CD4-positive, alpha-beta T cell (primary cell): ENCODE data around the gene CPED1. TPM values are rescaled to one million over a fixed set of nuclear protein-coding genes. Genes with fewer than 3 reads are reported as not detected.

ENCODE experiments used
- ATAC-seq: fragments of 200-7000 bp; cut with Tn5 transposase; one replicate; pipeline ENCODE4 v1.10.0; 2022; ENCODE audit warnings: mild to moderate bottlenecking; ENCODE audit not compliant: poor library complexity
- CTCF ChIA-PET: fragments of 350-600 bp; sonication (Branson Sonifier 250); formaldehyde crosslinking; loops from one replicate; lab custom pipeline; 2021; ENCODE audit warnings: antibody characterized with exemption, inconsistent platforms; lab: Charles Lee
- POLR2A ChIA-PET: fragments of 350-600 bp; sonication (Branson Sonifier 250); formaldehyde crosslinking; loops from one replicate; lab custom pipeline; 2021; ENCODE audit warnings: antibody characterized with exemption, inconsistent platforms; lab: Charles Lee
- DNase-seq, 14 experiments: peaks; one replicate each; pipeline ENCODE4 v3.0.0-alpha.2; 2013 to 2020; ENCODE audit warnings: mixed read lengths in 2 of 14
- H3K27ac ChIP-seq, 2 donors: one replicate each; pipeline versions ENCODE4 v1.5.1 to v1.7.0; 2013; ENCODE audit warnings: low read length in 2 of 2, low read depth in 1 of 2, mild to moderate bottlenecking in 1 of 2
- H3K27me3 ChIP-seq, 2 experiments: 1 replicate in 1 of 2; 2 replicates in 1 of 2; pipeline versions ENCODE4 v1.6.1 to v1.7.0; 2013; ENCODE audit warnings: low read length in 2 of 2, control low read depth in 1 of 2, mild to moderate bottlenecking in 1 of 2, moderate library complexity in 1 of 2; ENCODE audit not compliant: insufficient read depth in 2 of 2, control insufficient read depth in 1 of 2
- H3K36me3 ChIP-seq: one replicate; pipeline ENCODE4 v1.6.1; 2013; ENCODE audit warnings: low read length, control low read depth; ENCODE audit not compliant: insufficient read depth
- H3K4me1 ChIP-seq: one replicate; pipeline ENCODE4 v1.6.1; 2013; ENCODE audit warnings: low read length, control low read depth; ENCODE audit not compliant: insufficient read depth
- H3K4me3 ChIP-seq: one replicate; pipeline ENCODE4 v1.5.1; 2013; ENCODE audit warnings: mild to moderate bottlenecking, low read length, moderate library complexity
- H3K9me3 ChIP-seq, 2 experiments: 1 replicate in 1 of 2; 2 replicates in 1 of 2; pipeline versions ENCODE4 v1.6.1 to v1.7.0; 2013; ENCODE audit warnings: low read length in 2 of 2, mild to moderate bottlenecking in 2 of 2, control low read depth in 1 of 2, moderate library complexity in 1 of 2; ENCODE audit not compliant: control insufficient read depth in 1 of 2, insufficient read depth in 1 of 2
- H3K27ac Mint-ChIP-seq: one replicate; pipeline ENCODE4 v1.8.0; 2020; ENCODE audit warnings: mixed read lengths
- H3K27me3 Mint-ChIP-seq: one replicate; pipeline ENCODE4 v1.8.0; 2021; ENCODE audit warnings: mixed read lengths
- H3K36me3 Mint-ChIP-seq: one replicate; pipeline ENCODE4 v1.8.0; 2021; ENCODE audit warnings: low read depth, mixed read lengths
- H3K4me1 Mint-ChIP-seq: one replicate; pipeline ENCODE4 v1.8.0; 2021; ENCODE audit warnings: low read depth, mixed read lengths
- H3K4me3 Mint-ChIP-seq: one replicate; pipeline ENCODE4 v1.8.0; 2020; ENCODE audit warnings: mild to moderate bottlenecking, mixed read lengths
- H3K9me3 Mint-ChIP-seq: one replicate; pipeline ENCODE4 v1.8.0; 2020; ENCODE audit warnings: mixed read lengths
- intact Hi-C, 2 experiments: fragments of 100-400 bp; cut with DNase I in 1 of 2; cut with micrococcal nuclease in 1 of 2; formaldehyde crosslinking; loops; one replicate each; pipeline versions ENCODE4 v1.15.1 to v1.9.0; 2023 to 2025; cut with DNase I, micrococcal nuclease
- total RNA-seq, 174 experiments: library from RNA in 2 of 174; stranded (reverse) in 2 of 174; gene quantifications; one replicate each; pipeline ENCODE4 v1.2.3 and lab custom pipeline; 2021 to 2026
- TF ChIP-seq, protein P1 (sequence below): fragments of 200-600 bp; IDR thresholded peaks from one replicate; pipeline ENCODE4 v1.8.0; 2022; ENCODE audit warnings: antibody characterized with exemption, mild to moderate bottlenecking

CPED1 gene
- total RNA-seq, 2 experiments from 2014 or later, result 0.08 to 0.19 TPM

DNA sequence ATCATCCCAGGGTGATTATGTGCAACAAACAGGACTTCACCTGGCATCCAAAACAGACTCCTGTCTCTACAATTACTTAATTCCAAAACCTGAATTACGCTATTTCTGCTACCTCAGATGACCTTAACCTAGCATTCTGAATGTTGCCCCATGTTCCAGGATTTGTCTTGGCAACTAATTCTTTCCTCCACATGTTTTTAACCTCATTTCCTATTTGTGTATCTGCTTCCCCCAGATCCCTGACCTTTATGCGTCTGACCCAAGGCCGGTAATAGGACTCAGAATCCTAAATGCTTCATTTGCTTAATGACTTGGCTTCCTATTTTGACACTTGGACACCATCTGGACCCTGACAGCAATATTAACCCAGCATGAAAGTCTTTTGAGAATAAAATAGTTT, 46.7 kb upstream of the CPED1 start:
- no peak for DNase-seq
- Histone ChIP-seq H3K27ac (no peak overlapping the region), H3K4me1 (no peaks in the 10 kb centered on the region), H3K4me3 (no peak overlapping the region), H3K27me3 (no peaks in the 10 kb centered on the region), H3K36me3 (no peaks in the 10 kb centered on the region), H3K9me3 (no peaks in the 10 kb centered on the region)
- no peaks in the 10 kb centered on the region for H3K4me1 Mint-ChIP-seq
- TF ChIP-seq, protein P1, sequence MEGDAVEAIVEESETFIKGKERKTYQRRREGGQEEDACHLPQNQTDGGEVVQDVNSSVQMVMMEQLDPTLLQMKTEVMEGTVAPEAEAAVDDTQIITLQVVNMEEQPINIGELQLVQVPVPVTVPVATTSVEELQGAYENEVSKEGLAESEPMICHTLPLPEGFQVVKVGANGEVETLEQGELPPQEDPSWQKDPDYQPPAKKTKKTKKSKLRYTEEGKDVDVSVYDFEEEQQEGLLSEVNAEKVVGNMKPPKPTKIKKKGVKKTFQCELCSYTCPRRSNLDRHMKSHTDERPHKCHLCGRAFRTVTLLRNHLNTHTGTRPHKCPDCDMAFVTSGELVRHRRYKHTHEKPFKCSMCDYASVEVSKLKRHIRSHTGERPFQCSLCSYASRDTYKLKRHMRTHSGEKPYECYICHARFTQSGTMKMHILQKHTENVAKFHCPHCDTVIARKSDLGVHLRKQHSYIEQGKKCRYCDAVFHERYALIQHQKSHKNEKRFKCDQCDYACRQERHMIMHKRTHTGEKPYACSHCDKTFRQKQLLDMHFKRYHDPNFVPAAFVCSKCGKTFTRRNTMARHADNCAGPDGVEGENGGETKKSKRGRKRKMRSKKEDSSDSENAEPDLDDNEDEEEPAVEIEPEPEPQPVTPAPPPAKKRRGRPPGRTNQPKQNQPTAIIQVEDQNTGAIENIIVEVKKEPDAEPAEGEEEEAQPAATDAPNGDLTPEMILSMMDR, result no peak
- POLR2A ChIA-PET, result no interaction called here
- H3K36me3 Mint-ChIP-seq, result no peaks in the 10 kb centered on the region
- H3K9me3 Mint-ChIP-seq, result no peaks in the 10 kb centered on the region
- CTCF ChIA-PET, result no interaction called here
- no peak overlapping the region for H3K4me3 Mint-ChIP-seq
- no peak overlapping the region for H3K27ac Mint-ChIP-seq
- intact Hi-C loops, result loop anchor here in 1 of 2 experiments (5.0 kb wide), 1 partner anchor 150 kb away; no protein-coding TSS in a partner anchor
- ATAC-seq, result no peak
- H3K27me3 Mint-ChIP-seq, result peaks cover 4% of the 10 kb centered on the region

GRCh38 chr7:120942861-120943260, 45.6 kb upstream of the CPED1 start:
- Mint-ChIP-seq H3K4me1 (no peaks in the 10 kb centered on the region), H3K9me3 (no peaks in the 10 kb centered on the region), H3K36me3 (no peaks in the 10 kb centered on the region), H3K27ac (no peak overlapping the region), H3K4me3 (no peak overlapping the region), H3K27me3 (peaks cover 9% of the 10 kb centered on the region)
- H3K27ac ChIP-seq, result no peak overlapping the region
- CTCF ChIA-PET, result no interaction called here
- H3K27me3 ChIP-seq, result peaks cover 0 to 3% of the 10 kb centered on the region in 2 experiments
- DNase-seq, result no peak
- TF ChIP-seq, protein P1, result no peak
- POLR2A ChIA-PET, result no interaction called here
- no peaks in the 10 kb centered on the region for H3K9me3 ChIP-seq
- no peak overlapping the region for H3K4me3 ChIP-seq
- no peaks in the 10 kb centered on the region for H3K4me1 ChIP-seq
- H3K36me3 ChIP-seq, result no peaks in the 10 kb centered on the region
- intact Hi-C loops, result loop anchor here in 1 of 2 experiments (5.0 kb wide), 1 partner anchor 151 kb away; no protein-coding TSS in a partner anchor
- no peak for ATAC-seq

GRCh38 chr7:120944826-120945562, 43.5 kb upstream of the CPED1 start:
- ATAC-seq (no peak), DNase-seq (no peak)
- intact Hi-C loops, result loop anchor here (5.0 kb wide), 1 partner anchor 153 kb away; no protein-coding TSS in a partner anchor
- Histone ChIP-seq H3K36me3 (no peaks in the 10 kb centered on the region), H3K4me3 (no peak overlapping the region), H3K4me1 (no peaks in the 10 kb centered on the region), H3K27me3 (peaks cover 0 to 3% of the 10 kb centered on the region in 2 experiments), H3K27ac (no peak overlapping the region), H3K9me3 (no peaks in the 10 kb centered on the region)
- Mint-ChIP-seq H3K9me3 (no peaks in the 10 kb centered on the region), H3K4me3 (no peak overlapping the region), H3K4me1 (peaks cover 10% of the 10 kb centered on the region), H3K27ac (no peak overlapping the region), H3K36me3 (no peaks in the 10 kb centered on the region), H3K27me3 (peaks cover 9% of the 10 kb centered on the region)
- POLR2A ChIA-PET, result no interaction called here
- TF ChIP-seq, protein P1, result no peak
- CTCF ChIA-PET, result no interaction called here
